Gastrocnemius medialis (tissue), 4 donors: ENCODE measurements around the gene OPRM1.

Experiments used
- POLR2A ChIP-seq, 2 donors: fragments of 450-650 bp; IDR thresholded peaks; one replicate each; pipeline ENCODE4 v1.6.1; 2017; ENCODE audit warnings: antibody characterized with exemption in 2 of 2, mild to moderate bottlenecking in 2 of 2, moderate library complexity in 2 of 2
- TF ChIP-seq, protein P1 (sequence below), 5 experiments: fragments of 450-650 bp in 3 of 5; fragments of 200-600 bp in 2 of 5; sonication (generic) in 2 of 5; IDR thresholded peaks in 4 of 5; conservative IDR thresholded peaks in 1 of 5; 1 replicate in 4 of 5; 2 replicates in 1 of 5; pipeline ENCODE4 v1.5.1; 2016 to 2019; ENCODE audit warnings: antibody characterized with exemption in 5 of 5, mild to moderate bottlenecking in 3 of 5, moderate library complexity in 3 of 5

GRCh38 chr6:154030646-154031045 is 8.4 kb upstream of the OPRM1 start:
- TF ChIP-seq, protein P1, sequence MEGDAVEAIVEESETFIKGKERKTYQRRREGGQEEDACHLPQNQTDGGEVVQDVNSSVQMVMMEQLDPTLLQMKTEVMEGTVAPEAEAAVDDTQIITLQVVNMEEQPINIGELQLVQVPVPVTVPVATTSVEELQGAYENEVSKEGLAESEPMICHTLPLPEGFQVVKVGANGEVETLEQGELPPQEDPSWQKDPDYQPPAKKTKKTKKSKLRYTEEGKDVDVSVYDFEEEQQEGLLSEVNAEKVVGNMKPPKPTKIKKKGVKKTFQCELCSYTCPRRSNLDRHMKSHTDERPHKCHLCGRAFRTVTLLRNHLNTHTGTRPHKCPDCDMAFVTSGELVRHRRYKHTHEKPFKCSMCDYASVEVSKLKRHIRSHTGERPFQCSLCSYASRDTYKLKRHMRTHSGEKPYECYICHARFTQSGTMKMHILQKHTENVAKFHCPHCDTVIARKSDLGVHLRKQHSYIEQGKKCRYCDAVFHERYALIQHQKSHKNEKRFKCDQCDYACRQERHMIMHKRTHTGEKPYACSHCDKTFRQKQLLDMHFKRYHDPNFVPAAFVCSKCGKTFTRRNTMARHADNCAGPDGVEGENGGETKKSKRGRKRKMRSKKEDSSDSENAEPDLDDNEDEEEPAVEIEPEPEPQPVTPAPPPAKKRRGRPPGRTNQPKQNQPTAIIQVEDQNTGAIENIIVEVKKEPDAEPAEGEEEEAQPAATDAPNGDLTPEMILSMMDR (IDR thresholded peaks at IDR 0.05 in 4 of 5, conservative IDR thresholded peaks at IDR 0.05 in 1 of 5), result no peak
- no peak for TF ChIP-seq POLR2A (IDR thresholded peaks at IDR 0.05)
